ENCODE data around the gene PCNX1.
A peak's percentile ranks its signal among the peaks of the same experiment; 100 is the strongest.

PCNX1 gene

GRCh38 chr14:70886421-70887206 lies 20.6 kb upstream of the PCNX1 start:
- Histone ChIP-seq H3K4me3 (ENCODE audit: low read depth, low read length) (no peak overlapping the region), H3K9me3 (ENCODE audit: control insufficient read depth, insufficient read depth, low read depth, low read length) (no peaks in the 10 kb centered on the region), H3K36me3 (ENCODE audit: control insufficient read depth in 2 of 2, insufficient read depth in 1 of 2, low read length in 2 of 2) (no peaks in the 10 kb centered on the region), H3K27ac (ENCODE audit: extremely low read depth, low read depth, low read length) (no peak overlapping the region), H3K4me1 (ENCODE audit: control insufficient read depth, insufficient read depth, low read length) (no peaks in the 10 kb centered on the region; the same call in 1 of the 2 replicates)
- ChIA-PET POLR2A (no interaction called here), CTCF (interaction anchor here (0.6 kb wide), 1 partner anchor 893 kb away, joined by 3 read pairs; no protein-coding TSS in a partner anchor)
- TF ChIP-seq ZNF169 (tag by site-specific recombination; IDR thresholded peaks at IDR 0.05) = no peak
- 0 out of 2 replicates have a peak, but pooled peaks have one; percentile 30 for TF ChIP-seq PRDM4 (tag by site-specific recombination; IDR thresholded peaks at IDR 0.05)

- Histone ChIP-seq H3K9me3 (ENCODE audit: control insufficient read depth, insufficient read depth, low read depth, low read length) (no peaks in the 10 kb centered on the region), H3K4me3 (ENCODE audit: low read depth, low read length) (no peak overlapping the region), H3K36me3 (ENCODE audit: control insufficient read depth in 2 of 2, insufficient read depth in 1 of 2, low read length in 2 of 2) (no peaks in the 10 kb centered on the region), H3K4me1 (ENCODE audit: control insufficient read depth, insufficient read depth, low read length) (no peaks in the 10 kb centered on the region; the same call in 1 of the 2 replicates), H3K27ac (ENCODE audit: extremely low read depth, low read depth, low read length) (no peak overlapping the region)
- ChIA-PET CTCF (interaction anchor here (0.6 kb wide), 1 partner anchor 892 kb away, joined by 3 read pairs; no protein-coding TSS in a partner anchor), POLR2A (no interaction called here)
- TF ChIP-seq ZNF335 (tag by site-specific recombination; conservative IDR thresholded peaks at IDR 0.05) (0 out of 2 replicates have a peak, but pooled peaks have one; percentile 13), ZNF324 (tag by site-specific recombination; IDR thresholded peaks at IDR 0.05) (no peak)
Measured at GRCh38 chr14:70887207-70887681, 20.0 kb upstream of the PCNX1 start.

GRCh38 chr14:70887737-70888499 lies 19.3 kb upstream of the PCNX1 start:
- ChIA-PET CTCF (interaction anchor here (0.7 kb wide), 2 partner anchors 68 to 100 kb away, joined by 3 read pairs; no protein-coding TSS in a partner anchor), POLR2A (no interaction called here)
- TF ChIP-seq ZSCAN4 (tag by site-specific recombination; IDR thresholded peaks at IDR 0.05) = no peak
- no peak for TF ChIP-seq KLF9 (tag by site-specific recombination; IDR thresholded peaks at IDR 0.05; ENCODE audit: low read depth)
- no peak for TF ChIP-seq ZNF501 (tag by site-specific recombination; IDR thresholded peaks at IDR 0.05)
- no peak for TF ChIP-seq ZNF473 (tag by site-specific recombination; IDR thresholded peaks at IDR 0.05)
- TF ChIP-seq ZNF530 (tag by site-specific recombination; IDR thresholded peaks at IDR 0.05; ENCODE audit: low read depth) = no peak
- TF ChIP-seq ZBTB7A (tag by site-specific recombination; IDR thresholded peaks at IDR 0.05; ENCODE audit: low read depth) = no peak
- TF ChIP-seq ZNF324 (tag by site-specific recombination; IDR thresholded peaks at IDR 0.05) = no peak
- TF ChIP-seq WT1 (tag by site-specific recombination; IDR thresholded peaks at IDR 0.05) = no peak
- no peak for TF ChIP-seq ZNF354C (tag by site-specific recombination; IDR thresholded peaks at IDR 0.05; ENCODE audit: borderline replicate concordance, low read depth)
- TF ChIP-seq AEBP2 (tag by site-specific recombination; IDR thresholded peaks at IDR 0.05; ENCODE audit: borderline replicate concordance) = no peak
- no peak for TF ChIP-seq ZNF510 (tag by site-specific recombination; IDR thresholded peaks at IDR 0.05; ENCODE audit: insufficient replicate concordance)
- no peak for TF ChIP-seq ZNF777 (tag by site-specific recombination; IDR thresholded peaks at IDR 0.05; ENCODE audit: borderline replicate concordance)
- H3K36me3 ChIP-seq (ENCODE audit: control insufficient read depth in 2 of 2, insufficient read depth in 1 of 2, low read length in 2 of 2) = no peaks in the 10 kb centered on the region
- H3K27ac ChIP-seq (ENCODE audit: extremely low read depth, low read depth, low read length) = no peak overlapping the region
- no peak overlapping the region for H3K4me3 ChIP-seq (ENCODE audit: low read depth, low read length)
- H3K4me1 ChIP-seq (ENCODE audit: control insufficient read depth, insufficient read depth, low read length) = no peaks in the 10 kb centered on the region; the same call in 1 of the 2 replicates
- no peaks in the 10 kb centered on the region for H3K9me3 ChIP-seq (ENCODE audit: control insufficient read depth, insufficient read depth, low read depth, low read length)

Measured in HEK293 (cell line).